GM20000 (cell line): ENCODE data around the gene PRKAR1B.

Experiments
- DNase-seq: peaks from one replicate; pipeline ENCODE4 v3.0.0; 2012; ENCODE audit warnings: low spot score
- TF ChIP-seq, protein P1 (sequence below): IDR thresholded peaks from 2 replicates; pipeline ENCODE4 v1.5.1; 2012; ENCODE audit warnings: mild to moderate bottlenecking, control low read depth; ENCODE audit errors: extremely low read depth, missing control alignments

PRKAR1B gene

DNA sequence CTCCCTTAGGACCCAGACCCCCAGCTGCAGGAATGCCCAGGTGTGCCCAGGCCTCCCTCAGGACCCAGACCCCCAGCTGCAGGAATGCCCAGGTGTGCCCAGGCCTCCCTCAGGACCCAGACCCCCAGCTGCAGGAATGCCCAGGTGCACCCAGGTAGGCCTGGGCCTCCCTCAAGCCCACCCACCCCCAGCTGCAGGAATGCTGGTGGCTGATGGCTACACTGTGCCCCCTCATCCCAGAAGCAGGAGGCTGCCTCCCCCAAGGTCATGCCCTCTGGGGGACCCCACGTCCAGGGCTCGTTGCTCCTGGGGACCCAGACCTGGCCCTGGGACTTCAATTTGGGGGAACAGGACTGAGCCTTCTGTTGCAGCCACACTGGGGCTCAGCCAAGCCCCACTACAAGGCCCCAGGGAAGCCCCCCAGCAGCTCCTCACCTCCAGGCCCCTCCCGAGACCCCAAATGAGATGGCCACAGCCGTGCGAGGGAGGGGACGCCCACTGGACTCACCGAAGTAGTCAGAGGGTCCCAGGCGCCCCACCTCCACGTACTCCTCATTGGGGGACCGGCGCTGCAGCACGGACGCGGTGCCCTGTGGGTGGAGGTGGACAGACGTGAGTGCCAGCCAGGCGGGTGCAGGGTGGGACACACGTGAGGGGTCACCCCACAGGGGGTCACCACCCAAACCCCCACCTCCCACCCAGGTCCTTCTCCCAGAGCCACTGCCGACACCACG is 176.0 kb downstream of the PRKAR1B start:
- TF ChIP-seq, protein P1, sequence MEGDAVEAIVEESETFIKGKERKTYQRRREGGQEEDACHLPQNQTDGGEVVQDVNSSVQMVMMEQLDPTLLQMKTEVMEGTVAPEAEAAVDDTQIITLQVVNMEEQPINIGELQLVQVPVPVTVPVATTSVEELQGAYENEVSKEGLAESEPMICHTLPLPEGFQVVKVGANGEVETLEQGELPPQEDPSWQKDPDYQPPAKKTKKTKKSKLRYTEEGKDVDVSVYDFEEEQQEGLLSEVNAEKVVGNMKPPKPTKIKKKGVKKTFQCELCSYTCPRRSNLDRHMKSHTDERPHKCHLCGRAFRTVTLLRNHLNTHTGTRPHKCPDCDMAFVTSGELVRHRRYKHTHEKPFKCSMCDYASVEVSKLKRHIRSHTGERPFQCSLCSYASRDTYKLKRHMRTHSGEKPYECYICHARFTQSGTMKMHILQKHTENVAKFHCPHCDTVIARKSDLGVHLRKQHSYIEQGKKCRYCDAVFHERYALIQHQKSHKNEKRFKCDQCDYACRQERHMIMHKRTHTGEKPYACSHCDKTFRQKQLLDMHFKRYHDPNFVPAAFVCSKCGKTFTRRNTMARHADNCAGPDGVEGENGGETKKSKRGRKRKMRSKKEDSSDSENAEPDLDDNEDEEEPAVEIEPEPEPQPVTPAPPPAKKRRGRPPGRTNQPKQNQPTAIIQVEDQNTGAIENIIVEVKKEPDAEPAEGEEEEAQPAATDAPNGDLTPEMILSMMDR: no peak
- DNase-seq: no peak

DNA sequence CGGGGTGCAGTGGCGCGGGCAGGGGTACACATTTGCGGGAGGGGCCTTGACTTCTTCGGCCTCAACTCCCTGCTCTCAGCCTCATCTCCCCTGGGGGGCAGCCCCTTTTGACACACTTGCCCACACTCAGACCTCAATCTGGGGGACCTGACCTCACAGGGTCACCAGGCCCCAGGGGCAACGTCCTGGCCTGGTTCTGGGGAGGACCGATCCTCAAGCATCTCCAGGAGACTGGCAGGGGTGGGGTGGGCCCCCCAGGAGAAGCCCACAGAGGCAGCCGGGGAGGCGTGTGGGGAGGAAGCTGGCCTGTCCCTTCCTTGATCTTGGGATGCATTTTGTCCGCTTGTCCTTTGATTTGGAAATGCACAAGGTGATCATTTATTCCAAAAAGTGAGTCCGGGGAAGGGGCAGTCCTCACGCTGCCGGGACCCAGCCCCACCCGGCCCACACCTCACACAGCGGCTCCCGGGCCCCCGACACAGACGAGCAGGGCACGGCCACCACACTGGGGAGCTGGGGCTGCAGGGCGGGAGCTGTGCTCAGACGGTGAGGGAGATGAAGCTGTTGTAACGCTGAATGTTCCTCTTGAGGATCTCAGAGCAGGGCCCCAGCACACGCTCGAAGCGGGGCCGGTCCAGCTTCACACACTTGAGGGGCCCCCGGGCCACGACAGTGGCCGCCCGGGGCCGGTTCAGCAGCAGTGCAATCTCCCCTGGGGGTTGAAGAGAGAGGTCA is 177.0 kb downstream of the PRKAR1B start:
- no peak for DNase-seq
- TF ChIP-seq, protein P1: no peak

DNA sequence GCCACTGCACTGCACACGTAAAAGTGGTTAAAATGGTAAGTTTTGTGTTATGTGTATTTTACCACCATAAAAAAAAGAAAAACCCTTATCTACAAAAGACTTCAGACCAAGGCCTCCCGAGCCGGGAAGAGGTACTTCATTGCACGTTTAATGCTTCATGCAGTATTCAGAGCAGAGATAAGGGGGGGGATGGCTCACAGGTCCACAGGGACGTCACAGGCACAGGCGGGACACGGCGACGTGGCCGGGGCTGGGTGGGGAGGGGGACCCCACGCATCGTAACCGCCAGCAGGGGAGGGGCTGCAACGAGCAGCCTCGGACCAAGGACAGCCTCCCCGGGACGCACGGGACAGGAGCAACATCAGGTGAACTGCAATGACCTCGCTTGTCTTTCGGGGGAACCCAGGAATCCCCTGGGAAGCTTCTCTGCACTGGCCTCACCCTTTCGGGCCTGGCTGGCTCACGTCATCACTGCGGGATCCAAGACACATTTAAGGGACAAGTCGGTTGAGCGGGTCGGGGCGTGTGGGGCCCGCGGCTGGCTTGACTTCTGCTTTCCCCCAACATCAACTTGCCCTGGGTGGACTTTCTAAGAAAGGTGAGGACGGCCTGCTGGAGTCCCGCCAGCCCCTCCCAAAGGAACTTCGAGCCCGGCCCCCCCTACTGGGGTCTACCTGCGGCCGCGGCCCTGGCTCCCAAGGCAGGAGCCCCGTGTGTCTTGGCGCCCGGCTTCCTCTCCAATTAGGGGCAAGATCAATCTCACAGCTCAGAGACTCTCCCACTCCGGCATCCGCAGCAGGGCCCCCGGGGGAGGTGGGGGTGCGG is 177.8 kb downstream of the PRKAR1B start:
- no peak for DNase-seq
- TF ChIP-seq, protein P1: no peak

DNA sequence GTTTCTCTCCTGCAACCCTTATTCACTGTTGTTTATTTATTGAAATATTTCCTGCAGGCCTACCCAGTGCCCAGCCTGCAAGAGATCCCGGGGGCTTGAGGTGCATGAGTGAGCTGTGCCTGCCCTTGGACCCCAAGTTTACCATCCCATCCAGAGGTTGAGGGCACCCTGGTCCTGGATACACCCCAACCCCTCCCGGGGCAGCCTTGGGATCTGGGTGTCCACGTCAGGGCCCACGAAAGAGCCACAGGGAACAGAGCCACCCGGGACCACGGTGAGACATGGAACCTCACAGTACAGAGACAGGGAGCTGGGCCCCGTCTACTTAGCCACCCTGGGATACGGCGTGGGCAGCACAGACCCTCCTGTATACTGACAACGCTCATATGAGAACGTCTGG is 178.7 kb downstream of the PRKAR1B start:
- DNase-seq: no peak
- TF ChIP-seq, protein P1: no peak

DNA sequence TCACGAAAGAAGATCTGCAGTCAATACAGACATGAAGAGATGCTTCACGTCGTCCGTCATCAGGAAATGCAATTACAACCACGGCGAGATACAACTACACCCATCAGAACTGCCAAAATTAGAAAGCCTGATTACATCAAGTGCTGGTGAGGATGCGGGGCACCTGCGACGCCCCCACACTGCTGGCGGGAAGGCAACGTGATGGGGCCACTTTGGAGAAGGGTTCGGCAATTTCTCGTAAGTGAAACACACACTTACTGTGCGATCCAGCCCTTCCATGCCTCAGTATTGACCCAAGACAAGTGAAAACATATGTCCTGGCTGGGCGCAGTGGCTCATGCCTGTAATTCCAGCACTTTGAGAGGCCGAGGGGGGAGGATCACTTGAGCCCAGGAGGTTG is 181.6 kb downstream of the PRKAR1B start:
- no peak for DNase-seq
- TF ChIP-seq, protein P1: no peak

DNA sequence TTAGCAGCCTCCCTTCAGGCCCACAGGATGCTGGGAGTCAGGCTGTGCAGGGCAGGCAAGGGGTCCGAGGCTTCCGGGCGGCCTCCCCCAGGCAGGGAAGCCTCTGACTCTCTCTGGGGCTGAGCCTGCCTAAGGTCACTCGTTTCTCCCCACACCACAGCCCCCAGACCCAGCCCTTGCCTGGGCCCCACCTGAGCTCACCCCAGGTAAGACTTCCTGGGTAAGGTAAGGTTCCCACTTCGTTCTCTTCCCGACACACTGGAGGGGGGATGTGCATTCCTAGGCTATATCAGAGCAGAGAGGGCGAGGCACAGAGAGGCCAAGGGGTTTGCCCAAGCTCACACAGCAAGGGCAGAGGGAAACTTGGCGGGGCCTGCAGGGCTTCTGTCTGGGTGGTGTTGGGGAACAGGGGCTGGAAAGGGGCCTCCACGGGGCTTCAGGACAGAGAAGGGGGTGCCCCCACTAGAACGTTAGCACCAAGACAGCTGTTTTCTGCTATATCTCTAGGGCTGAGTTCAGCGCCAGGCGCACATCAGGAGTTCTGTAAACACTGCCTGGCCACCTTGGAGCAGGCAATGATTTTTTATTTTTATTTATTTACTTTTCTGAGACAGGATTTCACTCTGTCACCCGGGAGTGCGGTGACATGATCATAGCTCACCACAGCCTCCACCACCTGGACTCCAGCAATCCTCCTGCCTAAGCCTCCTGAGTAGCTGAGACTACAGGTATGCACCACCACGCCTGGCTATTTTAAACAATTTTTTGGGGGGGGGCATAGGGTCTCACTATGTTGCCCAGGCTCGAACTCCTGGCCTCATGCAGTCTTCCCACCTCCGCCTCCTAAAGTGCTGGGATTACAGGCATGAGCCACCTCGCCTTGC is 182.5 kb downstream of the PRKAR1B start:
- TF ChIP-seq, protein P1: no peak
- no peak for DNase-seq
